GM19438 (cell line): ENCODE data around the gene WWOX.
"Not testable (repeated sequence)": the region's sequence is repeated elsewhere in the genome, so short reads cannot be mapped to it uniquely, and the experiment has no call there.

Experiments used
- ATAC-seq: cut with Tn5 transposase; IDR thresholded peaks from one replicate; pipeline ENCODE4 v1.9.1; 2021; ENCODE audit warnings: low read depth; ENCODE audit not compliant: unreplicated experiment

WWOX gene

GRCh38 chr16:78583441-78583840 is 484.0 kb downstream of the WWOX start:
- ATAC-seq, result no peak

- ATAC-seq, result no peak
Measured at GRCh38 chr16:78584213-78584860, 484.9 kb downstream of the WWOX start.

GRCh38 chr16:78584991-78585390 is 485.5 kb downstream of the WWOX start:
- ATAC-seq, result no peak

GRCh38 chr16:78589331-78589730 is 489.9 kb downstream of the WWOX start:
- no peak for ATAC-seq

- ATAC-seq, result no peak
Measured at GRCh38 chr16:78591682-78592103, 492.2 kb downstream of the WWOX start.

- no peak for ATAC-seq
Measured at GRCh38 chr16:78592111-78592510, 492.7 kb downstream of the WWOX start.

- ATAC-seq, result no peak
Measured at GRCh38 chr16:78593352-78593751, 493.9 kb downstream of the WWOX start.

DNA sequence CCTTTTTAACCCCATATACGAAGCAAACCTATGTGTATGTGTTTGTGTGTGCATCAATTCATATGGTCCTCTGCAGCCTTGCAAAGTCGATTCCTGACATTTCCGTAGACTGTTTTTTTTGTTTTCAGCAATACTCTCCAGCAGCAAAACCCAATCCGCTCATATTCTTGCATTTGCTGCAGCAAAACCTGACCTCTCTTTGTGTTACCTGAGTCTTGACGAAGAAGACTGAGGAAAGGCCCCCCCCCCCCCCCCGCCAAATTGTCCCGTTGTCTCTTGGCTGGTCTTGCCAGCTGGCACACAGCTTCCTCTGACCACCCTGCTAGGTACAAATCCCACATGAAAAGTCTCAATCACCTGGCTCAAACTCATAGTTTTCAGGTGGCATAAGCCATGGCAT is 494.7 kb downstream of the WWOX start:
- no peak for ATAC-seq

DNA sequence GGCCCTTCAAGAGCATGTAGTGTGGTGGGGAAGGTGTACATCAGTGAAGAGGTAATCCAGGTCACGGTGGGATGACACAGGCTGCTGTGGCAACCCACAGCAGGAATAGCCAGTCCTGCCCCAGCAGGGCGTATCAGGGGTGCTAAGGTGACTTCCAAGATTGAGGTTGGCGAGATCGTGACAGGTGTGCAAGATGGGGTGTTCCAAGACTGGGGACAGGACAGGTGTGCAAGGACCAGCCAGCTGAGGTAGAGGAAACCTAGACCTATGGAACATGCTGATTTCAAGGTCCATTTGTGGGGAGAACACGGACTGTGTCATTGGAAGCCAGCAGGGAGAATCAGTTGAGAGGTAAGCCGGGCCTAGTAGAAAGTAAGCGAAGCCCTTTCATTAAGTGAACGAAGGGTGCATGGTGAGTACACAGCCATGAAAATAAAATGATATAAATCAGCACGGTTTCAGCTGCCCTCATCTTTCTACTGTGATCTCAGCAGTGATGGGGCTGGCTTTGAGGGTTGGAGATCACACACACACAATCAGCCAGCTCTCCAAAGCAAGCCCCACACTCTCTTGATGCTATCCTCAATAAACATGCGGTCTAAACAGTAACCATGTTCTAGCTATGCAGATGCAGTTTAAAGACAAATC is 497.0 kb downstream of the WWOX start:
- ATAC-seq, result no peak

DNA sequence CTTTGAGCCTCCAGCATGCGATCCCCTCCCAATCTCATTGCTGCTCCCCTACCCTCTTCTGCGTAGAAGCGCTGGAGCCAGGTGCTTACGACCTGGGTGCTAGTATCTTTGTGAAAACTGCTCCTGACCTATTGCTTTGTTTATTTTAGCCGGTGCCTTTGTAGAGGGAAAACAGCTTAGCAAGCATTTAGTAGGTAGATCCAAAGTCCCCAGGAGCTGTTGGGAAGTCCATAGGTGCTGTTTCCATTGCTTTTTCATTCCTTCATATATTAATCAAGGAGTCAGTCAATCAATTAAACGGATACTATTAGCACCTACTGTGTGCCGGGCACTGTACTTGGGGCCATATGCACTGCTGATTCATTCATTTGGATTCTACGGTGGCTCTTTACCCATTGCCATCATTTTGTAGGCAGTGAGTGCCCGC is 497.6 kb downstream of the WWOX start:
- ATAC-seq, result no peak

GRCh38 chr16:78597809-78598570 is 498.5 kb downstream of the WWOX start:
- no peak for ATAC-seq

DNA sequence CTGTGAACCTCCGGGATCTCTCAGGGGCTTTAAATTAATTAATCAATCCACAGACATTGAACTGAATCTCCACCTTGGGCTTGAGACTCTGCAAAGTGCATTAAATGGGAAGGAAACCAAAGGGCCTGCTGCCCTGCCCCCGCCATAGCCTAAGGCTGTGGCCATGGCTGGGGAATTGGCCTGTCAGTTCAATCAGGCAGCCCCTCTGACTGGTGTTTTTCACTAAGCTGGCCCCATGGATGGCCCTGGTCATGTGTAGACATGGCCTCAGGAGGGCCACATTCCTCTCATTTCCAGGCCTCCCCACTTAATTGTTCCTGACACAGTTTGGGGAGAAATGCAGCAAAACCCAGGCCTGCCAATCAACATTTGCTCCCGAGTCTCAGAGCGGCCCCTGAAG is 499.8 kb downstream of the WWOX start:
- ATAC-seq, result no peak

DNA sequence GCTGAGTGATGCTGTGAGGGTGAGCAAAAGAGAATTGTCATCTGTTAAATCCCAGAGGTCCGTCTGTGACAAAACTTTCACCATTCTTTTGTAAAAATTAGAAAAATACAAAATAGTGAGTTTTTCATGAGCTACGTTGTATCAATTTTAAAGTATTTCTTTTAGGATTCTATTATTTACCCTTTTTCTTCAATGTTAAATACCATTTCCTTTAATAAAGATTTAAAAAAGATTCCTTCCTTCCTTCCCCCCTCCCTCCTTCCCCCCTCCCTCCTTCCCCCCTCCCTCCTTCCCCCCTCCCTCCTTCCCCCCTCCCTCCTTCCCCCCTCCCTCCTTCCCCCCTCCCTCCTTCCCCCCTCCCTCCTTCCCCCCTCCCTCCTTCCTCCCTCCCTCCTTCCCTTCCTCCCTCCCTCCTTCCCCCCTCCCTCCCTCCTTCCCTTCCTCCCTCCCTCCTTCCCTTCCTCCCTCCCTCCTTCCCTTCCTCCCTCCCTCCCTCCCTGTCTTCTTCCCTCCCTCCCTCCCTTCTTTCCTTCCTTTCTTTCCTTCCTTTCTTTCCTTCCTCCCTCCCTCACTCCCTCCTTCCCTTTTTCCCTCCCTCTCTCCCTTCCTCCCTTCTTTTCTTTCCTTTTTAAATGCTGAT is 505.1 kb downstream of the WWOX start:
- ATAC-seq, result not testable (repeated sequence)

- ATAC-seq, result no peak
Measured at GRCh38 chr16:78605548-78606101, 506.2 kb downstream of the WWOX start.

- no peak for ATAC-seq
Measured at GRCh38 chr16:78606545-78606944, 507.1 kb downstream of the WWOX start.

DNA sequence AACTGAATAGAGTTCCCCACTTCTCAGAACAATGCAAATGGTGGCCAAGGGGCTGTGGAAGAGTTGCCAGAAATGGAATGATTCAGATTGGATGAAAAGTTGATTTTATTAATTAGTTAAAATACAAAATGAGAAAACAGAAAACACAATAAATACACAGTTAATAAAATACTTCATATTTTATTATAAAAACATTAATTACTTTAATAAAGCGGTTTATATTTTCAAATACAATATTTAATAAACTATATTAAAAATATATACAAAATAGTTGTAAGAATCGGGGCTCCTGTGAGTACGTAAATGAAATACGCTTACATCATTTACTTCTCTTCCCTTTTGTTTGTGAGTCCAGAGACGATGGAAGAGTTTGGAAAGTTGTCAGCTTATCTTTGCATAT is 507.6 kb downstream of the WWOX start:
- no peak for ATAC-seq

DNA sequence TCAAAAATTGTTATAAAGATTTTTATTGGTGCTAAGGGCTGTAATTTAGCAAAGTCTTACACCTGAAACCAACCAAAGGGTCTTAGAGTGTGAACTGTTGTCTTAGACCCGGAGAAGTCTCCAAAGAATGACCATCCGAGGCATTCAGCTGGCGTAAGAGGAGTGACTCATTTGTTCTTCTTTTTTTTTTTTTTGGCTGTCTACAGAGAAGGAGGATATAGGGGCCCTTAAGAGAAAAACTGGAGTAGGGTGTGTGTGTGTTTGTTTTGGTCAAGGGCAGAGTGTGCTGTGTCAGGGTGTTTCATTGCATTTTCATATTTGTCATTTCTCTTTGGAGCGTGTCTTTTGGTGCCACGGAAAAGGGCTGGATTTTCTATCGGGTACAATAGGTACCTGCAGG is 508.0 kb downstream of the WWOX start:
- ATAC-seq, result no peak

- no peak for ATAC-seq
Measured at GRCh38 chr16:78608305-78608776, 508.9 kb downstream of the WWOX start.

GRCh38 chr16:78609402-78610274 is 510.2 kb downstream of the WWOX start:
- ATAC-seq, result no peak

- no peak for ATAC-seq
Measured at GRCh38 chr16:78611318-78611717, 511.9 kb downstream of the WWOX start.
